Measurements from ENCODE around the gene PRKCE.

Gene PRKCE

GRCh38 chr2:46023165-46023854 lies 371.8 kb downstream of the PRKCE start:
- FAIRE-seq, result no peak
- no peak for DNase-seq (ENCODE audit: insufficient read length)
- no peak for TF ChIP-seq TAF1 (IDR thresholded peaks at IDR 0.05; ENCODE audit: borderline replicate concordance, low read depth, low read length)
- TF ChIP-seq POLR2A (IDR thresholded peaks at IDR 0.05; ENCODE audit: low read depth, low read length), result no peak
- TF ChIP-seq POLR2AphosphoS5 (IDR thresholded peaks at IDR 0.05; ENCODE audit: low read depth, low read length), result no peak

GRCh38 chr2:46024146-46024779 lies 372.8 kb downstream of the PRKCE start:
- TF ChIP-seq POLR2AphosphoS5 (IDR thresholded peaks at IDR 0.05; ENCODE audit: low read depth, low read length) (no peak), POLR2A (IDR thresholded peaks at IDR 0.05; ENCODE audit: low read depth, low read length) (no peak), TAF1 (IDR thresholded peaks at IDR 0.05; ENCODE audit: borderline replicate concordance, low read depth, low read length) (no peak)
- no peak for FAIRE-seq

GRCh38 chr2:46025081-46025480 lies 373.6 kb downstream of the PRKCE start:
- FAIRE-seq, result no peak

More at GRCh38 chr2:46024146-46024779, 372.8 kb downstream of the PRKCE start:
- DNase-seq (ENCODE audit: insufficient read length), result no peak

GRCh38 chr2:46025676-46026075 lies 374.2 kb downstream of the PRKCE start:
- TF ChIP-seq POLR2AphosphoS5 (IDR thresholded peaks at IDR 0.05; ENCODE audit: low read depth, low read length) (no peak), TAF1 (IDR thresholded peaks at IDR 0.05; ENCODE audit: borderline replicate concordance, low read depth, low read length) (no peak), POLR2A (IDR thresholded peaks at IDR 0.05; ENCODE audit: low read depth, low read length) (no peak)
- FAIRE-seq (no peak), DNase-seq (ENCODE audit: insufficient read length) (no peak)

More at GRCh38 chr2:46025081-46025480, 373.6 kb downstream of the PRKCE start:
- no peak for TF ChIP-seq TAF1 (IDR thresholded peaks at IDR 0.05; ENCODE audit: borderline replicate concordance, low read depth, low read length)
- no peak for TF ChIP-seq POLR2AphosphoS5 (IDR thresholded peaks at IDR 0.05; ENCODE audit: low read depth, low read length)
- no peak for TF ChIP-seq POLR2A (IDR thresholded peaks at IDR 0.05; ENCODE audit: low read depth, low read length)
- DNase-seq (ENCODE audit: insufficient read length), result no peak

GRCh38 chr2:46026431-46026830 lies 375.0 kb downstream of the PRKCE start:
- FAIRE-seq, result no peak
- no peak for DNase-seq (ENCODE audit: insufficient read length)
- TF ChIP-seq POLR2AphosphoS5 (IDR thresholded peaks at IDR 0.05; ENCODE audit: low read depth, low read length) (no peak), POLR2A (IDR thresholded peaks at IDR 0.05; ENCODE audit: low read depth, low read length) (no peak), TAF1 (IDR thresholded peaks at IDR 0.05; ENCODE audit: borderline replicate concordance, low read depth, low read length) (no peak)

GRCh38 chr2:46029332-46029811 lies 377.9 kb downstream of the PRKCE start:
- TF ChIP-seq POLR2AphosphoS5 (IDR thresholded peaks at IDR 0.05; ENCODE audit: low read depth, low read length), result no peak
- no peak for TF ChIP-seq POLR2A (IDR thresholded peaks at IDR 0.05; ENCODE audit: low read depth, low read length)
- no peak for TF ChIP-seq TAF1 (IDR thresholded peaks at IDR 0.05; ENCODE audit: borderline replicate concordance, low read depth, low read length)
- DNase-seq (ENCODE audit: insufficient read length), result no peak
- FAIRE-seq, result no peak

- no peak for TF ChIP-seq POLR2A (IDR thresholded peaks at IDR 0.05; ENCODE audit: low read depth, low read length)
- TF ChIP-seq POLR2AphosphoS5 (IDR thresholded peaks at IDR 0.05; ENCODE audit: low read depth, low read length), result no peak
- TF ChIP-seq TAF1 (IDR thresholded peaks at IDR 0.05; ENCODE audit: borderline replicate concordance, low read depth, low read length), result no peak
- FAIRE-seq (no peak), DNase-seq (ENCODE audit: insufficient read length) (no peak)
These were observed 378.9 kb downstream of the PRKCE start for GRCh38 chr2:46030330-46030729.

GRCh38 chr2:46032161-46032813 lies 380.8 kb downstream of the PRKCE start:
- no peak for TF ChIP-seq POLR2A (IDR thresholded peaks at IDR 0.05; ENCODE audit: low read depth, low read length)
- no peak for TF ChIP-seq POLR2AphosphoS5 (IDR thresholded peaks at IDR 0.05; ENCODE audit: low read depth, low read length)
- no peak for TF ChIP-seq TAF1 (IDR thresholded peaks at IDR 0.05; ENCODE audit: borderline replicate concordance, low read depth, low read length)
- FAIRE-seq (no peak), DNase-seq (ENCODE audit: insufficient read length) (no peak)

GRCh38 chr2:46032996-46033395 lies 381.5 kb downstream of the PRKCE start:
- DNase-seq (ENCODE audit: insufficient read length) (no peak), FAIRE-seq (no peak)
- TF ChIP-seq POLR2A (IDR thresholded peaks at IDR 0.05; ENCODE audit: low read depth, low read length) (no peak), TAF1 (IDR thresholded peaks at IDR 0.05; ENCODE audit: borderline replicate concordance, low read depth, low read length) (no peak), POLR2AphosphoS5 (IDR thresholded peaks at IDR 0.05; ENCODE audit: low read depth, low read length) (no peak)

- DNase-seq (ENCODE audit: insufficient read length) (no peak), FAIRE-seq (no peak)
- no peak for TF ChIP-seq POLR2A (IDR thresholded peaks at IDR 0.05; ENCODE audit: low read depth, low read length)
- no peak for TF ChIP-seq POLR2AphosphoS5 (IDR thresholded peaks at IDR 0.05; ENCODE audit: low read depth, low read length)
- TF ChIP-seq TAF1 (IDR thresholded peaks at IDR 0.05; ENCODE audit: borderline replicate concordance, low read depth, low read length), result no peak
These were observed 383.1 kb downstream of the PRKCE start for GRCh38 chr2:46034535-46034934.

GRCh38 chr2:46036929-46037328 lies 385.5 kb downstream of the PRKCE start:
- DNase-seq (ENCODE audit: insufficient read length) (no peak), FAIRE-seq (no peak)
- TF ChIP-seq TAF1 (IDR thresholded peaks at IDR 0.05; ENCODE audit: borderline replicate concordance, low read depth, low read length) (no peak), POLR2A (IDR thresholded peaks at IDR 0.05; ENCODE audit: low read depth, low read length) (no peak), POLR2AphosphoS5 (IDR thresholded peaks at IDR 0.05; ENCODE audit: low read depth, low read length) (no peak)
